Measurements from ENCODE around the gene FBLN7.

Gene FBLN7

DNA sequence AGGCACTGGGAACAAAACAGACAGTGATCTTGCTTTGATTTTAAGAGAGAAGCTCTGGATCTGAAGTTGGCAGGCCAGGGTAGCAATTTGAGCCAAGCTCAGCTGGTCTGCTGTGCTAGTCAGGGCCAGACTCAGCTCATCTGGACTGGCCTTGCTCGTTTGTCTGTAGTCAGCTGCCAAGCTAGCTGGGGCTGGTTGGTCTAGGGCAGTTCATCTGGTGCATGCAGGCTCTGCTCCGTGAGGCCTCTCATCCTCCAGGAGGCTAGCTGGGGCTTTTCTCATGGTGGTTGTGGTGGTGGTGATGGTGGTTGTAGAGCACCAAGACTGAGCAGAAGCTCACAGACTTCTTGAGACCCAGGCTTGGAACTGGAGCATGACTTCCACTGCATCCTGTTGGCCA lies 10.3 kb downstream of the FBLN7 start:
- no peak overlapping the region for H3K4me3 ChIP-seq (ENCODE audit: low read depth, low read length)
- TF ChIP-seq, protein P1, sequence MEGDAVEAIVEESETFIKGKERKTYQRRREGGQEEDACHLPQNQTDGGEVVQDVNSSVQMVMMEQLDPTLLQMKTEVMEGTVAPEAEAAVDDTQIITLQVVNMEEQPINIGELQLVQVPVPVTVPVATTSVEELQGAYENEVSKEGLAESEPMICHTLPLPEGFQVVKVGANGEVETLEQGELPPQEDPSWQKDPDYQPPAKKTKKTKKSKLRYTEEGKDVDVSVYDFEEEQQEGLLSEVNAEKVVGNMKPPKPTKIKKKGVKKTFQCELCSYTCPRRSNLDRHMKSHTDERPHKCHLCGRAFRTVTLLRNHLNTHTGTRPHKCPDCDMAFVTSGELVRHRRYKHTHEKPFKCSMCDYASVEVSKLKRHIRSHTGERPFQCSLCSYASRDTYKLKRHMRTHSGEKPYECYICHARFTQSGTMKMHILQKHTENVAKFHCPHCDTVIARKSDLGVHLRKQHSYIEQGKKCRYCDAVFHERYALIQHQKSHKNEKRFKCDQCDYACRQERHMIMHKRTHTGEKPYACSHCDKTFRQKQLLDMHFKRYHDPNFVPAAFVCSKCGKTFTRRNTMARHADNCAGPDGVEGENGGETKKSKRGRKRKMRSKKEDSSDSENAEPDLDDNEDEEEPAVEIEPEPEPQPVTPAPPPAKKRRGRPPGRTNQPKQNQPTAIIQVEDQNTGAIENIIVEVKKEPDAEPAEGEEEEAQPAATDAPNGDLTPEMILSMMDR (IDR thresholded peaks at IDR 0.05; ENCODE audit: low read depth, low read length, missing control alignments): no peak
- DNase-seq (ENCODE audit: low read depth): no peak

DNA sequence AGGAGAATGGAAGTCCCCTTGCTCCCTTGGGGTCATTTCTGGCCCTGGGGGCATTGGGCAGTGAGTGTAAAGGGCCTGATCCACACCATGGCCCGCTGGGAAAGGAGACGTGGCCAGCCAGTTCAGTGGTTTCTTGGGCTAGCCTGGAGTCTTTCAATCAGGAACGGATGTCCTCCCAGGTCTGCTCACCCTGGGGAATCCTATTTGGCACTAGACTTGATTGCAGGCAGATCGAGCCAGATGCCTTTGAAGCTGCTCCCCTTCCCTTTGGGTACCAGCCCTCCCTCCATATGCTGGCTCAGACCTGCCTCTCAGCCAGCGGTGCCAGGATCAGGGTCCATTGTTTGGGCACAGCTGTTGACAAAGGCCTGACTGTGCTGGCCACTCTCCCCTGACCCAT lies 11.0 kb downstream of the FBLN7 start:
- no peak overlapping the region for H3K4me3 ChIP-seq (ENCODE audit: low read depth, low read length)
- TF ChIP-seq, protein P1 (IDR thresholded peaks at IDR 0.05; ENCODE audit: low read depth, low read length, missing control alignments): no peak
- no peak for DNase-seq (ENCODE audit: low read depth)

DNA sequence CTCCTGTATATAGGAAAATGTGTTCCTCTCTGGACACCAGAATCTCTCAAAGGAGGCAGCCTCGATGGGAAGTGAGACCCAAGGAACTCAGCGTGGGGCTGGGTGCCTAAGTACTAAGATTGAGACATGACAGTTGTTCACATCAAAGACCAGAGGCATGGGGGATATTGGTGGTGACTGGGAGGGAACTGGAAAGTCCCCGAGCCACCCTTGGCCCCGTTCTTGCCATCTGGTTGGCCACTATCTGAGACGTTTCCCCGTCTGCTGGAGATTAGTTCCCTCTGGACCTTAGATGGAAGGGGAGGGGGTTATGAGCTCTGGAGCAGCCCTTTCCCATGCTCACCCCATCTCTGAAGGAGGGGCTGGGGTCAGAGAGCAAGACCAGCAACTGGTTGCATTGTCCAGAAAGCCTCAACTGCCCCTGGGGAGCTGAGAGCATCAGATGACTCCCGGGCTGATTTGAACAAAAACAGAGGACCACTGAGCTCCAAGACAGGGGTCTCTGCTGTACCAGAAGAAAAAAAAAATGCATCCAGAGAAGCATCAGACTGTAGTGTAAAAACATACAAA lies 11.8 kb downstream of the FBLN7 start:
- no peak for DNase-seq (ENCODE audit: low read depth)
- H3K4me3 ChIP-seq (ENCODE audit: low read depth, low read length): no peak overlapping the region
- TF ChIP-seq, protein P1 (IDR thresholded peaks at IDR 0.05; ENCODE audit: low read depth, low read length, missing control alignments): no peak

DNA sequence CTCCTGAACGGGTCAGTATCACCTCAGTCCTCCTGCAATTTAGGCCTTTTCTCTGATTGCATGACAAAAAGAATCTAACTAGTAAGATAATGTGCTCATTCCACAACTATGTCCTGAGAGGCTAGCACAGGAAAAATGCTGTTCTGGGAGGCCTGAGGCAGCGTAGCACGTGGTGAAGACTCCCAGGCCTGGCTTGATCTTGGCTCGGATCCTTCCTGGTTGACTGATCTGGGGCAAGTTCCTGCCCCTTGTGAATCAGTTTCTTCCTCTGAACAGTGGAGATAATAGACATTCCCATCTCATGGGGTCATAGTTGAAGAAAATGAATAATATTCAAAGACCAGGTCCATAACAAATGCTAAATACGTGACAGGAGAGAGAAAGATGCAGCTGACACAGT lies 12.3 kb downstream of the FBLN7 start:
- TF ChIP-seq, protein P1 (IDR thresholded peaks at IDR 0.05; ENCODE audit: low read depth, low read length, missing control alignments): no peak
- no peak overlapping the region for H3K4me3 ChIP-seq (ENCODE audit: low read depth, low read length)
- DNase-seq (ENCODE audit: low read depth): no peak

DNA sequence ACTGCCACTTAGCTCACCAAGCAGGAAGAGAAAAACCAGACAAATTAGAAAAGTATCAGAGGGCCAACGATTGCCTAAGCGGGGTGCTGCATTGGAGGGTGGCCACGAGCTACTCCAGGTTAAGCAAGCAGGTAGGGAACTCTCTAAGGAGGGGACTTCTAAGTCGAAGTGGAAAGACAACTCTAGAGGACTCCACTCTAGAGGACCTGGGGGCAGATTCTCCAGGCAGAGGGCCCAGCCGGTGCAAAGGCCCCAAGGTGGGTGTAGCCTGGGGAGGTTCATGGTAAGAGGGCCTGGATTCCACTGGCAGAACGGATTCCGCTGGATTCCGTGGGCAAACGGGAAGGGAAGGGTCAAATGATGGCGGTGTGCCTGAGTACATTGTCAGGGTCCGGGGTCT lies 12.7 kb downstream of the FBLN7 start:
- TF ChIP-seq, protein P1 (IDR thresholded peaks at IDR 0.05; ENCODE audit: low read depth, low read length, missing control alignments): no peak
- no peak overlapping the region for H3K4me3 ChIP-seq (ENCODE audit: low read depth, low read length)
- DNase-seq (ENCODE audit: low read depth): no peak

GRCh38 chr2:112151271-112151670 lies 13.1 kb downstream of the FBLN7 start:
- no peak for DNase-seq (ENCODE audit: low read depth)
- TF ChIP-seq, protein P1 (IDR thresholded peaks at IDR 0.05; ENCODE audit: low read depth, low read length, missing control alignments): no peak
- H3K4me3 ChIP-seq (ENCODE audit: low read depth, low read length): no peak overlapping the region

GRCh38 chr2:112151701-112152440 lies 13.7 kb downstream of the FBLN7 start:
- TF ChIP-seq, protein P1 (IDR thresholded peaks at IDR 0.05; ENCODE audit: low read depth, low read length, missing control alignments): no peak
- H3K4me3 ChIP-seq (ENCODE audit: low read depth, low read length): no peak overlapping the region
- no peak for DNase-seq (ENCODE audit: low read depth)
